ENCODE measurements around the gene FAM210B.
"Not testable (repeated sequence)": the region's sequence is repeated elsewhere in the genome, so short reads cannot be mapped to it uniquely, and the experiment has no call there.

The FAM210B gene

GRCh38 chr20:56392132-56392880, 33.5 kb downstream of the FAM210B start, which contains the start of the genes AURKA and CSTF1:
AURKA (minus strand) TSS chr20:56392215; CDS start chr20:56388197, 4,018 bp downstream.
CSTF1 (plus strand) TSS chr20:56392645; CDS start chr20:56395553, 2,908 bp downstream.
- H3K36me3 ChIP-seq (ENCODE audit: insufficient read depth, low read length): peaks cover 19% of the 10 kb centered on the region
- peaks cover 17% of the 10 kb centered on the region for H3K4me1 ChIP-seq (ENCODE audit: control insufficient read depth, insufficient read depth, low read length, unreplicated experiment)
- peak within 1 kb of the TSS; percentile 83 for H2AFZ ChIP-seq (ENCODE audit: low read length, unreplicated experiment)
- peaks cover 83% of the 10 kb centered on the region for H3K79me2 ChIP-seq (ENCODE audit: control insufficient read depth, insufficient read depth, low read length, unreplicated experiment)
- H3K27me3 ChIP-seq (ENCODE audit: insufficient read depth, low read length): no peaks in the 10 kb centered on the region
- H3K4me3 ChIP-seq (ENCODE audit: low read depth, low read length): peak within 1 kb of the TSS; percentile 89
- H3K27ac ChIP-seq (ENCODE audit: low read depth, low read length): peak within 1 kb of the TSS; percentile 92

- Histone ChIP-seq H3K79me2 (ENCODE audit: control insufficient read depth, insufficient read depth, low read length, unreplicated experiment) (peaks cover 76% of the 10 kb centered on the region), H3K36me3 (ENCODE audit: insufficient read depth, low read length) (peaks cover 25% of the 10 kb centered on the region), H2AFZ (ENCODE audit: low read length, unreplicated experiment) (peak overlapping the region; percentile 83), H3K4me3 (ENCODE audit: low read depth, low read length) (peak overlapping the region; percentile 89), H3K27me3 (ENCODE audit: insufficient read depth, low read length) (no peaks in the 10 kb centered on the region), H3K27ac (ENCODE audit: low read depth, low read length) (peak overlapping the region; percentile 92), H3K4me1 (ENCODE audit: control insufficient read depth, insufficient read depth, low read length, unreplicated experiment) (peaks cover 17% of the 10 kb centered on the region)
Observed at GRCh38 chr20:56392881-56393482, 34.2 kb downstream of the FAM210B start.

- peaks cover 70% of the 10 kb centered on the region for H3K79me2 ChIP-seq (ENCODE audit: control insufficient read depth, insufficient read depth, low read length, unreplicated experiment)
- no peak overlapping the region for H2AFZ ChIP-seq (ENCODE audit: low read length, unreplicated experiment)
- H3K4me3 ChIP-seq (ENCODE audit: low read depth, low read length): peak overlapping the region; percentile 89
- peaks cover 28% of the 10 kb centered on the region for H3K36me3 ChIP-seq (ENCODE audit: insufficient read depth, low read length)
- H3K27me3 ChIP-seq (ENCODE audit: insufficient read depth, low read length): no peaks in the 10 kb centered on the region
- H3K27ac ChIP-seq (ENCODE audit: low read depth, low read length): peak overlapping the region; percentile 92; the same call in 1 of the 2 replicates
- H3K4me1 ChIP-seq (ENCODE audit: control insufficient read depth, insufficient read depth, low read length, unreplicated experiment): peaks cover 17% of the 10 kb centered on the region
Observed at GRCh38 chr20:56393653-56394052, 34.9 kb downstream of the FAM210B start.

GRCh38 chr20:56395166-56395565, 36.4 kb downstream of the FAM210B start:
- peaks cover 39% of the 10 kb centered on the region for H3K36me3 ChIP-seq (ENCODE audit: insufficient read depth, low read length)
- H2AFZ ChIP-seq (ENCODE audit: low read length, unreplicated experiment): no peak overlapping the region
- H3K4me3 ChIP-seq (ENCODE audit: low read depth, low read length): no peak overlapping the region
- H3K27ac ChIP-seq (ENCODE audit: low read depth, low read length): no peak overlapping the region
- H3K79me2 ChIP-seq (ENCODE audit: control insufficient read depth, insufficient read depth, low read length, unreplicated experiment): peaks cover 60% of the 10 kb centered on the region
- no peaks in the 10 kb centered on the region for H3K27me3 ChIP-seq (ENCODE audit: insufficient read depth, low read length)
- peaks cover 17% of the 10 kb centered on the region for H3K4me1 ChIP-seq (ENCODE audit: control insufficient read depth, insufficient read depth, low read length, unreplicated experiment)

GRCh38 chr20:56400001-56400640, 41.3 kb downstream of the FAM210B start:
- no peak overlapping the region for H3K27ac ChIP-seq (ENCODE audit: low read depth, low read length)
- peaks cover 27% of the 10 kb centered on the region for H3K79me2 ChIP-seq (ENCODE audit: control insufficient read depth, insufficient read depth, low read length, unreplicated experiment)
- H3K36me3 ChIP-seq (ENCODE audit: insufficient read depth, low read length): peaks cover 55% of the 10 kb centered on the region
- H2AFZ ChIP-seq (ENCODE audit: low read length, unreplicated experiment): no peak overlapping the region
- H3K4me1 ChIP-seq (ENCODE audit: control insufficient read depth, insufficient read depth, low read length, unreplicated experiment): no peaks in the 10 kb centered on the region
- H3K27me3 ChIP-seq (ENCODE audit: insufficient read depth, low read length): no peaks in the 10 kb centered on the region
- no peak overlapping the region for H3K4me3 ChIP-seq (ENCODE audit: low read depth, low read length)

- H3K27ac ChIP-seq (ENCODE audit: low read depth, low read length): no peak overlapping the region
- H3K79me2 ChIP-seq (ENCODE audit: control insufficient read depth, insufficient read depth, low read length, unreplicated experiment): peaks cover 17% of the 10 kb centered on the region
- H3K4me3 ChIP-seq (ENCODE audit: low read depth, low read length): no peak overlapping the region
- H3K27me3 ChIP-seq (ENCODE audit: insufficient read depth, low read length): no peaks in the 10 kb centered on the region
- H3K4me1 ChIP-seq (ENCODE audit: control insufficient read depth, insufficient read depth, low read length, unreplicated experiment): no peaks in the 10 kb centered on the region
- H2AFZ ChIP-seq (ENCODE audit: low read length, unreplicated experiment): no peak overlapping the region
- H3K36me3 ChIP-seq (ENCODE audit: insufficient read depth, low read length): peaks cover 36% of the 10 kb centered on the region
Observed at GRCh38 chr20:56403465-56403864, 44.7 kb downstream of the FAM210B start.

- H2AFZ ChIP-seq (ENCODE audit: low read length, unreplicated experiment); H3K4me3 ChIP-seq (ENCODE audit: low read depth, low read length); H3K4me1 ChIP-seq (ENCODE audit: control insufficient read depth, insufficient read depth, low read length, unreplicated experiment); H3K27ac ChIP-seq (ENCODE audit: low read depth, low read length); H3K27me3 ChIP-seq (ENCODE audit: insufficient read depth, low read length): not testable (repeated sequence)
- Histone ChIP-seq H3K36me3 (ENCODE audit: insufficient read depth, low read length) (peaks cover 24% of the 10 kb centered on the region), H3K79me2 (ENCODE audit: control insufficient read depth, insufficient read depth, low read length, unreplicated experiment) (peaks cover 11% of the 10 kb centered on the region)
Observed at GRCh38 chr20:56405356-56405755, 46.6 kb downstream of the FAM210B start.

- H3K4me3 ChIP-seq (ENCODE audit: low read depth, low read length): no peak overlapping the region
- H3K79me2 ChIP-seq (ENCODE audit: control insufficient read depth, insufficient read depth, low read length, unreplicated experiment): no peaks in the 10 kb centered on the region
- H3K36me3 ChIP-seq (ENCODE audit: insufficient read depth, low read length): peaks cover 15% of the 10 kb centered on the region
- no peak overlapping the region for H3K27ac ChIP-seq (ENCODE audit: low read depth, low read length)
- peaks cover 6% of the 10 kb centered on the region for H3K4me1 ChIP-seq (ENCODE audit: control insufficient read depth, insufficient read depth, low read length, unreplicated experiment)
- no peak overlapping the region for H2AFZ ChIP-seq (ENCODE audit: low read length, unreplicated experiment)
- no peaks in the 10 kb centered on the region for H3K27me3 ChIP-seq (ENCODE audit: insufficient read depth, low read length)
Observed at GRCh38 chr20:56406910-56407309, 48.1 kb downstream of the FAM210B start.

GRCh38 chr20:56409521-56409920, 50.7 kb downstream of the FAM210B start:
- peaks cover 15% of the 10 kb centered on the region for H3K4me1 ChIP-seq (ENCODE audit: control insufficient read depth, insufficient read depth, low read length, unreplicated experiment)
- H3K27ac ChIP-seq (ENCODE audit: low read depth, low read length): peak overlapping the region; percentile 30; the same call in 1 of the 2 replicates
- H3K79me2 ChIP-seq (ENCODE audit: control insufficient read depth, insufficient read depth, low read length, unreplicated experiment): no peaks in the 10 kb centered on the region
- no peak overlapping the region for H2AFZ ChIP-seq (ENCODE audit: low read length, unreplicated experiment)
- no peaks in the 10 kb centered on the region for H3K27me3 ChIP-seq (ENCODE audit: insufficient read depth, low read length)
- H3K36me3 ChIP-seq (ENCODE audit: insufficient read depth, low read length): peaks cover 8% of the 10 kb centered on the region
- H3K4me3 ChIP-seq (ENCODE audit: low read depth, low read length): no peak overlapping the region

- Histone ChIP-seq H3K4me3 (ENCODE audit: low read depth, low read length) (no peak overlapping the region), H3K27ac (ENCODE audit: low read depth, low read length) (peak overlapping the region; percentile 23; the same call in 1 of the 2 replicates), H3K36me3 (ENCODE audit: insufficient read depth, low read length) (peaks cover 8% of the 10 kb centered on the region), H2AFZ (ENCODE audit: low read length, unreplicated experiment) (no peak overlapping the region), H3K4me1 (ENCODE audit: control insufficient read depth, insufficient read depth, low read length, unreplicated experiment) (peaks cover 19% of the 10 kb centered on the region), H3K79me2 (ENCODE audit: control insufficient read depth, insufficient read depth, low read length, unreplicated experiment) (no peaks in the 10 kb centered on the region), H3K27me3 (ENCODE audit: insufficient read depth, low read length) (no peaks in the 10 kb centered on the region)
Observed at GRCh38 chr20:56409956-56410355, 51.2 kb downstream of the FAM210B start.

All from ACC112 (cell line).